WTC11 (cell line): ENCODE measurements around the gene DAW1. TPM values are rescaled to one million over a fixed set of nuclear protein-coding genes. Genes with fewer than 3 reads are reported as not detected.

Experiments used
- ATAC-seq: fragments of 200-7000 bp; cut with Tn5 transposase; 2 replicates; pipeline ENCODE4 v1.10.0; 2021; ENCODE audit warnings: mild to moderate bottlenecking, moderate library complexity
- CTCF ChIA-PET: fragments of 300-600 bp; sonication (Branson Sonifier 250); formaldehyde crosslinking; loops from one replicate; lab custom pipeline; 2021; ENCODE audit warnings: antibody characterized with exemption; lab: Charles Lee
- POLR2A ChIA-PET: fragments of 350-600 bp; sonication (Branson Sonifier 250); formaldehyde crosslinking; loops from one replicate; lab custom pipeline; 2021; ENCODE audit warnings: antibody characterized with exemption; lab: Charles Lee
- DNase-seq: peaks from one replicate; pipeline ENCODE4 v3.0.0; 2021; ENCODE audit warnings: low spot score
- H3K27ac Mint-ChIP-seq: 2 replicates; pipeline ENCODE4 v1.8.0; 2021; ENCODE audit warnings: mixed read lengths
- H3K27me3 Mint-ChIP-seq: 2 replicates; pipeline ENCODE4 v1.8.0; 2021; ENCODE audit warnings: low read depth, mild to moderate bottlenecking, moderate library complexity, mixed read lengths
- H3K36me3 Mint-ChIP-seq: 2 replicates; pipeline ENCODE4 v1.8.0; 2021; ENCODE audit warnings: mixed read lengths
- H3K4me1 Mint-ChIP-seq: 2 replicates; pipeline ENCODE4 v1.8.0; 2022; ENCODE audit warnings: mixed read lengths
- H3K4me3 Mint-ChIP-seq: 2 replicates; pipeline ENCODE4 v1.8.0; 2021; ENCODE audit warnings: mild to moderate bottlenecking, moderate library complexity, mixed read lengths
- H3K9me3 Mint-ChIP-seq: 2 replicates; pipeline ENCODE4 v1.8.0; 2021; ENCODE audit warnings: mixed read lengths
- IRF2 ChIP-seq: sonication (generic); formaldehyde crosslinking; IDR thresholded peaks from 2 replicates; pipeline ENCODE4 v1.8.0; 2022; ENCODE audit warnings: low read depth, missing genetic modification reagents, borderline replicate concordance
- TEAD4 ChIP-seq: sonication (generic); formaldehyde crosslinking; IDR thresholded peaks from 2 replicates; pipeline ENCODE4 v1.8.0; 2022; ENCODE audit warnings: mild to moderate bottlenecking, missing genetic modification reagents
- total RNA-seq: library from RNA; stranded (reverse); gene quantifications from 3 replicates; pipeline ENCODE4 v1.2.3, GENCODE V29; 2021
- TF ChIP-seq, protein P1 (sequence below): fragments of 250-450 bp; sonication (Bioruptor Pico); IDR thresholded peaks from 2 replicates; pipeline ENCODE4 v2.1.2; 2022; ENCODE audit warnings: mild to moderate bottlenecking, moderate library complexity
- TF ChIP-seq, protein P2 (sequence below): sonication (generic); formaldehyde crosslinking; IDR thresholded peaks from 2 replicates; pipeline ENCODE4 v1.8.1; 2023; ENCODE audit warnings: mild to moderate bottlenecking, missing genetic modification reagents, borderline replicate concordance
- TF ChIP-seq, protein P3 (sequence below): sonication (generic); formaldehyde crosslinking; IDR thresholded peaks from 2 replicates; pipeline ENCODE4 v1.8.0; 2022; ENCODE audit warnings: missing genetic modification reagents
- TF ChIP-seq, protein P4 (sequence below): fragments of 250-450 bp; sonication (Bioruptor Pico); IDR thresholded peaks from 2 replicates; pipeline ENCODE4 v1.9.0; 2021; ENCODE audit warnings: mild to moderate bottlenecking
- TF ChIP-seq, protein P5 (sequence below): fragments of 200-600 bp; IDR thresholded peaks from 2 replicates; pipeline ENCODE4 v1.8.0; 2022; ENCODE audit warnings: antibody characterized with exemption

The DAW1 gene
- total RNA-seq, 1 experiment from 2014 or later: 0.61 TPM

DNA sequence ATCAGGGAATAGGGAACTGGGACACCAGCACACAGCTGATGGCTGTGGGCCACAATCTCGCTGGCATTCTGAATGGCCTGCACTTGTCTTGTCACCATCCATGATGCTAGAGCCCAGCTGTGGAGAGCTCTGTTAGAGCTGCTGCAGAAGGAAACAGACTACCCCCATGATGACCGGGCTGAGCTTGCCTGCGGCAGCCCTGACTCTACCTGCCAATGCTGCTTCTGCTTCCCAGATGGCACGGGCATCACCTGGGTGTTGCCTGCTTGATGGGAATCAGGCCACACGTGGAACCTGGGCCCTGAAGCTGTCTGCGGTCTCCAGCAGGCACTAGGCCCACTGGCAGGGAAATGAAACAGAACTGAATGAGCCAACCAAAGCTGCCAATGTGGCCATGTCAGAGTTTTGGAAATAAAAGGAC, 11.2 kb upstream of the DAW1 start (continued):
- TF ChIP-seq, protein P1, sequence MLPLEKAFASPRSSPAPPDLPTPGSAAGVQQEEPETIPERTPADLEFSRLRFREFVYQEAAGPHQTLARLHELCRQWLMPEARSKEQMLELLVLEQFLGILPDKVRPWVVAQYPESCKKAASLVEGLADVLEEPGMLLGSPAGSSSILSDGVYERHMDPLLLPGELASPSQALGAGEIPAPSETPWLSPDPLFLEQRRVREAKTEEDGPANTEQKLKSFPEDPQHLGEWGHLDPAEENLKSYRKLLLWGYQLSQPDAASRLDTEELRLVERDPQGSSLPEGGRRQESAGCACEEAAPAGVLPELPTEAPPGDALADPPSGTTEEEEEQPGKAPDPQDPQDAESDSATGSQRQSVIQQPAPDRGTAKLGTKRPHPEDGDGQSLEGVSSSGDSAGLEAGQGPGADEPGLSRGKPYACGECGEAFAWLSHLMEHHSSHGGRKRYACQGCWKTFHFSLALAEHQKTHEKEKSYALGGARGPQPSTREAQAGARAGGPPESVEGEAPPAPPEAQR (CRISPR knock-in tag): no peak

DNA sequence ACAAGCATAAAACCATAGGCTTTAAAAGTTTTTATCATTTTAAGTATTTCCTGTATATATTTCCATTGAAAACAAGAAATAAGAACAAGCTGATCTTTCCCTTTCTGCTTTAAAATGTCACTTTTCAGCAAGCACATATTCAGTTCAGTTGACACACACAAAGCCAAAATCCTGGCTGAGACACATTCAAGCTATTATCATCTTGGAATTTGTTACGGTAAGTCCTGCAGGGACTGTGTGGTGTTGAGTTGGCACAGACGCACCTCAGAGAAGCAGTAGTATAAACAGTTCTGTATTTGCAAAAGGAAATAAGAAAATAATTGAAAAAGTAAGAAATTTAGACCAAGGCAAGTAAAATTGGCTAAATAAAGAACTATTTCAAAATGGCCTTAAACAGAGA, 10.4 kb upstream of the DAW1 start:
- ATAC-seq (no peak), DNase-seq (no peak)
- H3K4me1 Mint-ChIP-seq: peaks cover 26% of the 10 kb centered on the region
- H3K27ac Mint-ChIP-seq: no peak overlapping the region
- no peak overlapping the region for H3K4me3 Mint-ChIP-seq
- TF ChIP-seq, protein P2, sequence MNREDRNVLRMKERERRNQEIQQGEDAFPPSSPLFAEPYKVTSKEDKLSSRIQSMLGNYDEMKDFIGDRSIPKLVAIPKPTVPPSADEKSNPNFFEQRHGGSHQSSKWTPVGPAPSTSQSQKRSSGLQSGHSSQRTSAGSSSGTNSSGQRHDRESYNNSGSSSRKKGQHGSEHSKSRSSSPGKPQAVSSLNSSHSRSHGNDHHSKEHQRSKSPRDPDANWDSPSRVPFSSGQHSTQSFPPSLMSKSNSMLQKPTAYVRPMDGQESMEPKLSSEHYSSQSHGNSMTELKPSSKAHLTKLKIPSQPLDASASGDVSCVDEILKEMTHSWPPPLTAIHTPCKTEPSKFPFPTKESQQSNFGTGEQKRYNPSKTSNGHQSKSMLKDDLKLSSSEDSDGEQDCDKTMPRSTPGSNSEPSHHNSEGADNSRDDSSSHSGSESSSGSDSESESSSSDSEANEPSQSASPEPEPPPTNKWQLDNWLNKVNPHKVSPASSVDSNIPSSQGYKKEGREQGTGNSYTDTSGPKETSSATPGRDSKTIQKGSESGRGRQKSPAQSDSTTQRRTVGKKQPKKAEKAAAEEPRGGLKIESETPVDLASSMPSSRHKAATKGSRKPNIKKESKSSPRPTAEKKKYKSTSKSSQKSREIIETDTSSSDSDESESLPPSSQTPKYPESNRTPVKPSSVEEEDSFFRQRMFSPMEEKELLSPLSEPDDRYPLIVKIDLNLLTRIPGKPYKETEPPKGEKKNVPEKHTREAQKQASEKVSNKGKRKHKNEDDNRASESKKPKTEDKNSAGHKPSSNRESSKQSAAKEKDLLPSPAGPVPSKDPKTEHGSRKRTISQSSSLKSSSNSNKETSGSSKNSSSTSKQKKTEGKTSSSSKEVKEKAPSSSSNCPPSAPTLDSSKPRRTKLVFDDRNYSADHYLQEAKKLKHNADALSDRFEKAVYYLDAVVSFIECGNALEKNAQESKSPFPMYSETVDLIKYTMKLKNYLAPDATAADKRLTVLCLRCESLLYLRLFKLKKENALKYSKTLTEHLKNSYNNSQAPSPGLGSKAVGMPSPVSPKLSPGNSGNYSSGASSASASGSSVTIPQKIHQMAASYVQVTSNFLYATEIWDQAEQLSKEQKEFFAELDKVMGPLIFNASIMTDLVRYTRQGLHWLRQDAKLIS (CRISPR knock-in tag): no peak
- no peak for TF ChIP-seq TEAD4 (CRISPR knock-in tag)
- TF ChIP-seq, protein P3, sequence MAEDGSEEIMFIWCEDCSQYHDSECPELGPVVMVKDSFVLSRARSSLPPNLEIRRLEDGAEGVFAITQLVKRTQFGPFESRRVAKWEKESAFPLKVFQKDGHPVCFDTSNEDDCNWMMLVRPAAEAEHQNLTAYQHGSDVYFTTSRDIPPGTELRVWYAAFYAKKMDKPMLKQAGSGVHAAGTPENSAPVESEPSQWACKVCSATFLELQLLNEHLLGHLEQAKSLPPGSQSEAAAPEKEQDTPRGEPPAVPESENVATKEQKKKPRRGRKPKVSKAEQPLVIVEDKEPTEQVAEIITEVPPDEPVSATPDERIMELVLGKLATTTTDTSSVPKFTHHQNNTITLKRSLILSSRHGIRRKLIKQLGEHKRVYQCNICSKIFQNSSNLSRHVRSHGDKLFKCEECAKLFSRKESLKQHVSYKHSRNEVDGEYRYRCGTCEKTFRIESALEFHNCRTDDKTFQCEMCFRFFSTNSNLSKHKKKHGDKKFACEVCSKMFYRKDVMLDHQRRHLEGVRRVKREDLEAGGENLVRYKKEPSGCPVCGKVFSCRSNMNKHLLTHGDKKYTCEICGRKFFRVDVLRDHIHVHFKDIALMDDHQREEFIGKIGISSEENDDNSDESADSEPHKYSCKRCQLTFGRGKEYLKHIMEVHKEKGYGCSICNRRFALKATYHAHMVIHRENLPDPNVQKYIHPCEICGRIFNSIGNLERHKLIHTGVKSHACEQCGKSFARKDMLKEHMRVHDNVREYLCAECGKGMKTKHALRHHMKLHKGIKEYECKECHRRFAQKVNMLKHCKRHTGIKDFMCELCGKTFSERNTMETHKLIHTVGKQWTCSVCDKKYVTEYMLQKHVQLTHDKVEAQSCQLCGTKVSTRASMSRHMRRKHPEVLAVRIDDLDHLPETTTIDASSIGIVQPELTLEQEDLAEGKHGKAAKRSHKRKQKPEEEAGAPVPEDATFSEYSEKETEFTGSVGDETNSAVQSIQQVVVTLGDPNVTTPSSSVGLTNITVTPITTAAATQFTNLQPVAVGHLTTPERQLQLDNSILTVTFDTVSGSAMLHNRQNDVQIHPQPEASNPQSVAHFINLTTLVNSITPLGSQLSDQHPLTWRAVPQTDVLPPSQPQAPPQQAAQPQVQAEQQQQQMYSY: no peak
- TF ChIP-seq, protein P4, sequence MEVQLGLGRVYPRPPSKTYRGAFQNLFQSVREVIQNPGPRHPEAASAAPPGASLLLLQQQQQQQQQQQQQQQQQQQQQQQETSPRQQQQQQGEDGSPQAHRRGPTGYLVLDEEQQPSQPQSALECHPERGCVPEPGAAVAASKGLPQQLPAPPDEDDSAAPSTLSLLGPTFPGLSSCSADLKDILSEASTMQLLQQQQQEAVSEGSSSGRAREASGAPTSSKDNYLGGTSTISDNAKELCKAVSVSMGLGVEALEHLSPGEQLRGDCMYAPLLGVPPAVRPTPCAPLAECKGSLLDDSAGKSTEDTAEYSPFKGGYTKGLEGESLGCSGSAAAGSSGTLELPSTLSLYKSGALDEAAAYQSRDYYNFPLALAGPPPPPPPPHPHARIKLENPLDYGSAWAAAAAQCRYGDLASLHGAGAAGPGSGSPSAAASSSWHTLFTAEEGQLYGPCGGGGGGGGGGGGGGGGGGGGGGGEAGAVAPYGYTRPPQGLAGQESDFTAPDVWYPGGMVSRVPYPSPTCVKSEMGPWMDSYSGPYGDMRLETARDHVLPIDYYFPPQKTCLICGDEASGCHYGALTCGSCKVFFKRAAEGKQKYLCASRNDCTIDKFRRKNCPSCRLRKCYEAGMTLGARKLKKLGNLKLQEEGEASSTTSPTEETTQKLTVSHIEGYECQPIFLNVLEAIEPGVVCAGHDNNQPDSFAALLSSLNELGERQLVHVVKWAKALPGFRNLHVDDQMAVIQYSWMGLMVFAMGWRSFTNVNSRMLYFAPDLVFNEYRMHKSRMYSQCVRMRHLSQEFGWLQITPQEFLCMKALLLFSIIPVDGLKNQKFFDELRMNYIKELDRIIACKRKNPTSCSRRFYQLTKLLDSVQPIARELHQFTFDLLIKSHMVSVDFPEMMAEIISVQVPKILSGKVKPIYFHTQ (CRISPR knock-in tag): no peak
- H3K27me3 Mint-ChIP-seq: no peaks in the 10 kb centered on the region
- H3K9me3 Mint-ChIP-seq: no peaks in the 10 kb centered on the region
- POLR2A ChIA-PET: no interaction called here
- CTCF ChIA-PET: interaction anchor here (0.7 to 4.7 kb wide), 4 partner anchors 11 to 203 kb away, joined by 3 to 47 read pairs (median 3); partner anchors contain the start of gene DAW1
- H3K36me3 Mint-ChIP-seq: no peaks in the 10 kb centered on the region

DNA sequence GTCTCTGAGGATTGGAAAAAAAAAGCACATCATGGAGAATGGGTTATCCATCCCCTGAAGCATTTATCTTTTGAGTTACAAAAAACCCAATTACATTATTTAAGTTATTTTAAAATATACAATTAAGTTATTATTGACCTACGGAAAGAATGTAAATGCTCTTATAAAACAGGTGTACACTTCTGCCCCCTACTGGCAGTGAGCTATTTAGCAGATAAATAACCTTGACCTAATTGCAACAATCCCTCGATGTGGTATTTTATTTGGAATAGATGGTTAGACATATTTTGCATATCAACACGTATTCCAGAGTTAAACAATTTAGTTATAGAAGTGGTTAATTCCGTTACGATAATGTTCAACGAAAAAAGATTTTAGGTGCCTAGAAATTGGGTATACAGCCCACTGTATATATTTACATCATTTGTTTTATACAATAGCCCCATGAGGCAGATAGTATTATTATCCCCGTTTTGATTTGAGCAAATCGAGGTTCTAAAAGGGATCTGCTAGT, 9.1 kb upstream of the DAW1 start:
- Mint-ChIP-seq H3K4me1 (peaks cover 26% of the 10 kb centered on the region), H3K9me3 (no peaks in the 10 kb centered on the region), H3K36me3 (no peaks in the 10 kb centered on the region), H3K27me3 (no peaks in the 10 kb centered on the region), H3K27ac (no peak overlapping the region), H3K4me3 (no peak overlapping the region)
- no peak for ATAC-seq
- TF ChIP-seq, protein P5, sequence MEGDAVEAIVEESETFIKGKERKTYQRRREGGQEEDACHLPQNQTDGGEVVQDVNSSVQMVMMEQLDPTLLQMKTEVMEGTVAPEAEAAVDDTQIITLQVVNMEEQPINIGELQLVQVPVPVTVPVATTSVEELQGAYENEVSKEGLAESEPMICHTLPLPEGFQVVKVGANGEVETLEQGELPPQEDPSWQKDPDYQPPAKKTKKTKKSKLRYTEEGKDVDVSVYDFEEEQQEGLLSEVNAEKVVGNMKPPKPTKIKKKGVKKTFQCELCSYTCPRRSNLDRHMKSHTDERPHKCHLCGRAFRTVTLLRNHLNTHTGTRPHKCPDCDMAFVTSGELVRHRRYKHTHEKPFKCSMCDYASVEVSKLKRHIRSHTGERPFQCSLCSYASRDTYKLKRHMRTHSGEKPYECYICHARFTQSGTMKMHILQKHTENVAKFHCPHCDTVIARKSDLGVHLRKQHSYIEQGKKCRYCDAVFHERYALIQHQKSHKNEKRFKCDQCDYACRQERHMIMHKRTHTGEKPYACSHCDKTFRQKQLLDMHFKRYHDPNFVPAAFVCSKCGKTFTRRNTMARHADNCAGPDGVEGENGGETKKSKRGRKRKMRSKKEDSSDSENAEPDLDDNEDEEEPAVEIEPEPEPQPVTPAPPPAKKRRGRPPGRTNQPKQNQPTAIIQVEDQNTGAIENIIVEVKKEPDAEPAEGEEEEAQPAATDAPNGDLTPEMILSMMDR: peak; percentile 72
- no peak for TF ChIP-seq IRF2 (CRISPR knock-in tag)
- ChIA-PET POLR2A (interaction anchor here (1.0 kb wide), 1 partner anchor 8 kb away, joined by 3 read pairs; no protein-coding TSS in a partner anchor), CTCF (interaction anchor here (0.6 to 4.7 kb wide), 25 partner anchors 8 to 227 kb away, joined by 3 to 47 read pairs (median 4); partner anchors contain the start of genes DAW1 and SLC19A3)
- no peak for DNase-seq
